ENCODE results near the gene LRRC59.

DNA sequence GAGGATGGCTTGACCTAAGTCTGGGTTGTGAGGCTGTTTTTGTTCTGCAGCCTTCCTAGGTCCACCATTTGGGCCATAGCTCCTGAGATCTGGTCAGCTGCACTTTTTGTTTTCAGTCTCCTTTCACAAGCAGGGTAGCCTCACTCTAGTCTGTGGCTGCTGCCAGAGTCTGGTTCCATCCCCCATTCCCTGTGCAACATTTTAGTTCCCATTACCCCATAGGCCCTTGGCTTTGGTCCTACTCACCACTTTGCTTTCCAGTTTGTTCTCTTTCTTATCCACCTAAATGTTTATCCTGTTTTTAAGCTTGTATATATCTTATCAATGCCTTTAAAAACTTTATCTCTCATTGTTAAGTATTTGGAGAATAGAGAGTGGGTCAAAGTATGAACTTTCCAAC is 57.9 kb downstream of the LRRC59 start:
- TF ChIP-seq, protein P1, sequence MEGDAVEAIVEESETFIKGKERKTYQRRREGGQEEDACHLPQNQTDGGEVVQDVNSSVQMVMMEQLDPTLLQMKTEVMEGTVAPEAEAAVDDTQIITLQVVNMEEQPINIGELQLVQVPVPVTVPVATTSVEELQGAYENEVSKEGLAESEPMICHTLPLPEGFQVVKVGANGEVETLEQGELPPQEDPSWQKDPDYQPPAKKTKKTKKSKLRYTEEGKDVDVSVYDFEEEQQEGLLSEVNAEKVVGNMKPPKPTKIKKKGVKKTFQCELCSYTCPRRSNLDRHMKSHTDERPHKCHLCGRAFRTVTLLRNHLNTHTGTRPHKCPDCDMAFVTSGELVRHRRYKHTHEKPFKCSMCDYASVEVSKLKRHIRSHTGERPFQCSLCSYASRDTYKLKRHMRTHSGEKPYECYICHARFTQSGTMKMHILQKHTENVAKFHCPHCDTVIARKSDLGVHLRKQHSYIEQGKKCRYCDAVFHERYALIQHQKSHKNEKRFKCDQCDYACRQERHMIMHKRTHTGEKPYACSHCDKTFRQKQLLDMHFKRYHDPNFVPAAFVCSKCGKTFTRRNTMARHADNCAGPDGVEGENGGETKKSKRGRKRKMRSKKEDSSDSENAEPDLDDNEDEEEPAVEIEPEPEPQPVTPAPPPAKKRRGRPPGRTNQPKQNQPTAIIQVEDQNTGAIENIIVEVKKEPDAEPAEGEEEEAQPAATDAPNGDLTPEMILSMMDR (IDR thresholded peaks at IDR 0.05; ENCODE audit: poor library complexity, severe bottlenecking) = no peak
- TF ChIP-seq POLR2AphosphoS5 (IDR thresholded peaks at IDR 0.05) (no peak), EZH2 (IDR thresholded peaks at IDR 0.05; ENCODE audit: borderline replicate concordance, insufficient read depth, low read length, poor library complexity, severe bottlenecking) (no peak), MXI1 (conservative IDR thresholded peaks at IDR 0.05; ENCODE audit: poor library complexity, severe bottlenecking) (no peak), RAD21 (conservative IDR thresholded peaks at IDR 0.05) (no peak), SMC3 (conservative IDR thresholded peaks at IDR 0.05; ENCODE audit: poor library complexity) (no peak), TAF1 (IDR thresholded peaks at IDR 0.05; ENCODE audit: low read depth) (no peak), EP300 (conservative IDR thresholded peaks at IDR 0.05; ENCODE audit: poor library complexity, severe bottlenecking) (no peak)
- TF ChIP-seq, protein P2, sequence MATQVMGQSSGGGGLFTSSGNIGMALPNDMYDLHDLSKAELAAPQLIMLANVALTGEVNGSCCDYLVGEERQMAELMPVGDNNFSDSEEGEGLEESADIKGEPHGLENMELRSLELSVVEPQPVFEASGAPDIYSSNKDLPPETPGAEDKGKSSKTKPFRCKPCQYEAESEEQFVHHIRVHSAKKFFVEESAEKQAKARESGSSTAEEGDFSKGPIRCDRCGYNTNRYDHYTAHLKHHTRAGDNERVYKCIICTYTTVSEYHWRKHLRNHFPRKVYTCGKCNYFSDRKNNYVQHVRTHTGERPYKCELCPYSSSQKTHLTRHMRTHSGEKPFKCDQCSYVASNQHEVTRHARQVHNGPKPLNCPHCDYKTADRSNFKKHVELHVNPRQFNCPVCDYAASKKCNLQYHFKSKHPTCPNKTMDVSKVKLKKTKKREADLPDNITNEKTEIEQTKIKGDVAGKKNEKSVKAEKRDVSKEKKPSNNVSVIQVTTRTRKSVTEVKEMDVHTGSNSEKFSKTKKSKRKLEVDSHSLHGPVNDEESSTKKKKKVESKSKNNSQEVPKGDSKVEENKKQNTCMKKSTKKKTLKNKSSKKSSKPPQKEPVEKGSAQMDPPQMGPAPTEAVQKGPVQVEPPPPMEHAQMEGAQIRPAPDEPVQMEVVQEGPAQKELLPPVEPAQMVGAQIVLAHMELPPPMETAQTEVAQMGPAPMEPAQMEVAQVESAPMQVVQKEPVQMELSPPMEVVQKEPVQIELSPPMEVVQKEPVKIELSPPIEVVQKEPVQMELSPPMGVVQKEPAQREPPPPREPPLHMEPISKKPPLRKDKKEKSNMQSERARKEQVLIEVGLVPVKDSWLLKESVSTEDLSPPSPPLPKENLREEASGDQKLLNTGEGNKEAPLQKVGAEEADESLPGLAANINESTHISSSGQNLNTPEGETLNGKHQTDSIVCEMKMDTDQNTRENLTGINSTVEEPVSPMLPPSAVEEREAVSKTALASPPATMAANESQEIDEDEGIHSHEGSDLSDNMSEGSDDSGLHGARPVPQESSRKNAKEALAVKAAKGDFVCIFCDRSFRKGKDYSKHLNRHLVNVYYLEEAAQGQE (IDR thresholded peaks at IDR 0.05; ENCODE audit: borderline replicate concordance) = no peak

Data from neural cell (in vitro differentiated cells).